Activated gamma-delta T cell (primary cell): ENCODE results near the gene NUDT1.

Experiments
- DNase-seq: peaks from one replicate; lab custom pipeline; 2025; lab: John Stamatoyannopoulos, UW

NUDT1 gene

DNA sequence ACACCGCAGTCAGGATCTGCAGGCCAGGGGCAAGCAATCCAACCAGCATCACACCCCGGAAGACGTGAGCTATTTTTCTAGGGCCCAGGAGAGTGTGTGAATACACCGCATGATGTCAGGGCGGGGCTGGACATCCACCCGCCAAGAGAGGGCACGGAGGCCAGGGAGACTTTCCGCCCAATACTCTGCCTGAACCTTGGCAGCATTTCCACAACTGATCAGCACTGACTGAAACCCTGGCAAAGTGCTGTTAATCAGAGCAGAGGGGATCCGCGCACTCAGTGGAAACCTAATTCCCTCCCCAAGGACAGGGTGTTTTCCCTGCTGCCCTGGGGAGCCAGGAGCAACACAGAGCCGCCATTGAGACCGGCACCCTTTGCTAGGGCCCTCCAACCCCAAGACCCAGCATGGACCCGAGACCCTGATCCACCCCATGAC is 17.5 kb upstream of the NUDT1 start:
- DNase-seq = no peak

- DNase-seq = no peak
Observed at GRCh38 chr7:2224934-2225333, 17.1 kb upstream of the NUDT1 start.

DNA sequence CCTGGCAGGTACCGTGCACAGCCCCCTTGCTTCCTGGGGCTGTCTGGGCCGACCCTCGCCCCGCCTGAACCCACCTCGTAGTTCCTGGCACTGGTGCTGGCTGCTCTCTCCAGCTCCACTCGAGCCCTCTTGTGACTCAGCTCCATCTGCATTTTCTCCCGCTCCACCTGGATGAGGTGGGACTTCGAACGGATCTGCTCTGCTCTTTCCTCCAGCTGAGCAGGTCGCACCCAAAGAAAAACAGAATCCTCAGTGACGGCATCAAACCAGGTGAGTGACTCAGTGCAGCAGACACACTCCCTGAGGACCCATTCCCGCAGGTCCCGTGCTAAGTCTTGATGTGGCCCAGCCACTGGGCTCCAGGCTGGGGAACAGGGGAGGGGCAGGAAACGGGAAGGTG is 16.7 kb upstream of the NUDT1 start:
- no peak for DNase-seq

DNA sequence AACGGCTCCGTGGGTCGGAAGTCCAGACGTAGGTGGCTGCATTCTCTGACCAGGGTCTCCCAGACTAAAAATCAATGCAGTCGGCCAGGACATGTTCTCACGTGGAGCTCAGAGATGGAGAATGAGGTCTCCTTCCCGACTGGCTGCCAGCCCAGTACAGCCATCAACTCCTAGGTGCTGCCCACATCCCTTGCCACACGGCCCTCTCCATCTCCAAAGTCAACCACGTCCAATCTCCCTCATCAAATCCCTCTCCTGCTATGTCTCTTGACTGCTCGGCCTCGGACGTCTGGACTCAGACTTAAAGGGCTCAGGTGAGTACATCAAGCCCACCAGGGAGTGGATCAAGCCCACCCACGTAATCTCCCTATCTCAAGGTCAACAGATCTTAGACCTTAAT is 16.2 kb upstream of the NUDT1 start:
- no peak for DNase-seq

GRCh38 chr7:2227699-2228098 is 14.3 kb upstream of the NUDT1 start:
- DNase-seq = no peak

GRCh38 chr7:2228921-2229320 is 13.1 kb upstream of the NUDT1 start:
- no peak for DNase-seq

- no peak for DNase-seq
Observed at GRCh38 chr7:2229467-2229866, 12.6 kb upstream of the NUDT1 start.

GRCh38 chr7:2230226-2230625 is 11.8 kb upstream of the NUDT1 start:
- DNase-seq = no peak

DNA sequence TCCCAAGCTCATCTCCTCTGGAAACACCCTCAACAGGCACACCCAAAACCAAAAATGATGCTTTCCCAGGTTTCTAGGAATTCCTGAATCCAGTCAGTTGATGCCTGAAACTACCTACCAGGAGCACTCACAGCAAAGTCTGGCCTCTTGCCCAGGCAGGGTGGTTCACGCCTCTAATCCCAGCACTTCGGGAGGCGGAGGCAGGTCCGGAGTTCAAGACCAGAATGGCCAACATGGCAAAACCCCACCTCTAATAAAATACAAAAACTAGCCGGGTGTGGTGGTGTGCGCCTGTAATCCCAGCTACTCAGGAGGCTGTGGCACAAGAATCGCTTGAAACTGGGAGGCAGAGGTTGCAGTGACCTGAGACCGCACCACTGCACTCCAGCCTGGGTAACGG is 11.1 kb upstream of the NUDT1 start:
- no peak for DNase-seq

DNA sequence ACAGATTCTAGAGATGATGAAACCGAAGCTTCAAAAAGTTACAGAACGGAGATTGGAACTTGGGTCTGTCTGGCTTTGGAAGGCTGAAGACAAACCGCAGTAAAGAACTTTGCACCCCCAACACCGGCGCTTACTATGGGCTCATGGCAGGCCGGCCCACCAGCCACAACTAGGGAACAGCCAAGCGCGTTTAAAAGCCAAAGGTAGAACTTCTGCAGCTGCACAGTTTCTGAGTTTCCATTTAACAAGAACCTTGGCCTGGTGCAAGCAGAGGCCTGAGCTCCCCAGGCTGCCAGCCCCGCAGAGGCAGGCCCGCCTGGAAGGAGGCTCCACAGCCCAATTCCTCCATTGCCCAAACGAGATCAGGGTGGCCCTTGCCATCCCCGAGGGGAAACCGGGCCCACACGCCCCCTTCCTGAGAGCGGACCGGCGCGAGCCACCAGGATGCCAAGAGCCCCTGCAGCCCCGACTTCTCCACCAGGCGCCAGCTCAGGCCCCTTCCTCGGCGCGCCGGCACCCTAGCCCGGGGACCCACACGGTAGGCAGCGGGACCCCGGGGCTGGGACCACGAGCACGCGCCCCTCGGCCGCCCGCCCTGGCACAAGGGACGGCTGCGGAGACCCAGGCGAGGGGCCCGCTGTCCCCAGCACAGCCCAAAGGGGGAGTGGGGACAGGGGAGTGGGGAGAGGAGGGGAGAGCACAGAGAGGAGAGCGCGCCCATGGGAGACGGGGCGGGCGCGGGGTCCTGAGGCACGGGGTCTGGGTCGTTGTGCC is 9.8 kb upstream of the NUDT1 start:
- no peak for DNase-seq

DNA sequence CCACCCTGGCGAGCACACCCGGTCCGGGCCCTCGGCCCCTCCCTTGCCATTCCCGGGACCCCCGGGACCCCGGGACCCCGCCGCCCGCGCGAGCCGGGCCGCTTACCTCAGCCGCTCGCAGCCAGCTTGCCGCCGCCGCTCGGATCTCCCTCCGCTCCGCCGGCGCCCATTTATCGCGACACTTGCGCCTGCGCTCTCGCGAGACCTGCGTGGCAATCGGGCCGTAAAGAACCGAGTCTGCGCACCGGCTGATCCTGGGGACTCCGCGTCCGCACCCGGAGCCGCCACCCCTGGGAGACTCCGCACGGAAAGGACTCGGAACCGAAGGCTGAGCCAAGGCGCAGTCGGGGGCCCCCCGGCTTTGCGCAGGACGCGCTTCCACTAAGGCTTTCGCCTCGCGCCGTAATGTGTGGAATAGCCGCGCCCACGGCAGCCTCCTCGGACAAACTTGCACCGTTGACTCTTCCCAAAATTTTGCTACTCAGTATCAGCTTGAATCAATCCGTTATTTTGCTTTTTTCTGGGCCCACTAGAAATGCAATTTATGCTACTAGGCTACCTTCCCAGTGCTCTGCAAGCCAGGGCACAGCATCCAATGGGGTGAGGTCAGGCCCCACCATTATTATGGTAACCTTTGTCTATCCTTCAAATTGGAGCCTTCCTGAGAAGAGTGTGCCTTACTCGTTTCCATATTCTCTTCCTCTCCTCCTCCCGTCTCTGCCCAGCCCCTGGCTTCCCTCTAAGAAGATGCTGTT is 9.1 kb upstream of the NUDT1 start, which contains the start of gene MAD1L1:
Gene MAD1L1 (minus strand): TSS at position 180 of the 755 bp plus-strand sequence. CDS start 2,812 bp downstream, outside the sequence.
- peak; percentile 80 for DNase-seq

DNA sequence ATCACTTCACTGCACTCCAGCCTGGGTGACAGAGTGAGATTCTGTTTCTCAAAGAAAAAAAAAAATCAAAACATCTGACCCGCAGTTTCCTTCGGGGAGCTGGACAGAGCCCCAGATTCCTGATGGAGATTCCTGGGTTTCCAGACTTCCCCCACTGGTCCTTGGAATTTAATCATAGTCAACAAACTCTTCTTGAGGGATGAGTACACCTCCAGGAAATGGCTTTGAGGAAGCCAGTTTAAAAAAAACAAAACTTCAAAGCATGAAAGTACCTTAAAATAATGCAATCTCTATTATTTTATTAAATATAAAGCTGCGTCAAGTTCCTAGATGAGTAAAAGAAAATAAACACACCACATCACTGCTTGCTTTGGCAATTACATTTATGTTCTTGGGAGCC is 8.1 kb upstream of the NUDT1 start:
- no peak for DNase-seq

DNA sequence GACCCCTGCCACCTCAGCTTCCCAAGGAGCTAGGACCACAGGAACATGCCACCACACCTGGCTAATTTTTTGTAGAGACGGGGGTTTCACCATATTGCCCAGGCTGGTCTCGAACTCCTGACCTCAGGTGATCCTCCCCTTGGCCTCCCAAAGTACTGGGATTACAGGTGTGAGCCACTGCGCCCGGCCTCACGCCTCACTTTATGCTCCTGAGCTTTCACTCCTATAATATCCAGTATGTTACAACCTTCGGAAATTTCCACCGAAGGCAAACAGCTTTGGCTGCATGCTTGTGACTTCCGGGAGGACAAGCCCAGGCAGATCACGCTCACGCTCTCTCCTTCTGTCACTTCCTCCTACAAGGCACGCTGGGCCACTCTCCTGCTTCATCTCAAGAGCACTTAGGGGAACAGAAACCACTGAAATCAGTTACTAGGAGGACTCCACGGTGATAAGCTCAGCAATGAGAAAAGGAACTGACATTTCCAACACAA is 4.9 kb upstream of the NUDT1 start:
- DNase-seq = no peak

GRCh38 chr7:2239242-2239641 is 2.8 kb upstream of the NUDT1 start:
- DNase-seq = no peak

DNA sequence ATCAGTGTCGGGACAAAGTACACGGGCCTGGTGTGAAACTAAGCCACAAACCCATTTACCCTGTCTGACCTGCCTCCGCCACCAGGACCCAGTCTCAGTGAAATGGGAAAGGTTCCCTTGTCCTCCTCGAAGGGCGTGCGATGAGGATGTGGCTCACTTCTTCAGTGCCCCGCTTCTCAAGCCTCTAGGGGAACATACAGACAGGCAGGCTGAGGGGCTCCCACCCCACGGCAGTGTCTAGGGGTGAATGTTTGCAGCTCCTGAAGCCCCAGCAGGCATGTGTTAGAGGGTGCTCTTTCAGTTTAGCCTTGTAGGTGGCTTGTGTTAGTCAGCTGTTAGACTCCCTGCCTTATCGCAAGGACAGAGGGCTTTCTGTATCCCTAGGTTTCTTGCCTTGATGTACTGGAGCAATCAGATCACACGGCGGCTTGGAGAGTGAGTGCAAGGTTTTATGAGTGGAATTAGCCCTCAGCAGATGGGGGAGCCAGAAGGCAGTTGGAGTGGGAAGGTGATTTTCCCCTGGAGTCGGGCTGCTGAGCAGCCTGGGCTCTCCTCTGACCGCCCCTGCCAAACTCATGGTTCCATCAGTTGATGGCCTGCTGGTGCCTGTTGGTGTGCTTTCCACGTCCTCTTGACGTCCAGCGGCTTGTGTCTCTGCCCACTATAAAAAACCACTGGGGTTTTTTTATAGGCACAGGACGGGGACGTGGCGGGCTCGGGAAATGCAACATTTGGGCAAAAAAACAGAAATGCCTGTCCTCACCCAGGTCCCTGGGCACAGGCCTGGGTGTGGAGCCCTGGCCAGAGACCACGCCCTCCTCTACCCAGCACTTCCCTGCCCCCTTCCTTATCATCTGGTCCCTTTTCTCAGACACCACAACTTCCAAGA is 759 bp downstream of the NUDT1 start:
- DNase-seq = no peak

DNA sequence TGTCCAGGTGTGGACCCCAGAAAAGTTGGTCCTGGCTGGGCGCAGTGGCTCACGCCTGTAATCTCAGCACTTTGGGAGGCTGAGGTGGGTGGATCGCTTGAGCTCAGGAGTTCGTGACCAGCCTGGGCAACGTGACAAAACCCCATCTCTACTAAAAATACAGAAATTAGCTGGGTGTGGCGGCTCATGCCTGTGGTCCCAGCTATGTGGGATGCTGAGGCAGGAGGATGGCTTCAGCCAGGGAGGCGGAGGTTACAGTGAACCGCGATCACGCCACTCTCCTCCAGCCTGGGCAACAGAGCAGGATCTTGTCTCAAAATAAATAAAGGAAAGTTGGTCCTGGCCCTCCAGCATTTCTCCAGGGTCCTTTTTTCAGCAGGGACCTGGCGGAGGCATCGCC is 1.4 kb downstream of the NUDT1 start:
- DNase-seq = no peak

DNA sequence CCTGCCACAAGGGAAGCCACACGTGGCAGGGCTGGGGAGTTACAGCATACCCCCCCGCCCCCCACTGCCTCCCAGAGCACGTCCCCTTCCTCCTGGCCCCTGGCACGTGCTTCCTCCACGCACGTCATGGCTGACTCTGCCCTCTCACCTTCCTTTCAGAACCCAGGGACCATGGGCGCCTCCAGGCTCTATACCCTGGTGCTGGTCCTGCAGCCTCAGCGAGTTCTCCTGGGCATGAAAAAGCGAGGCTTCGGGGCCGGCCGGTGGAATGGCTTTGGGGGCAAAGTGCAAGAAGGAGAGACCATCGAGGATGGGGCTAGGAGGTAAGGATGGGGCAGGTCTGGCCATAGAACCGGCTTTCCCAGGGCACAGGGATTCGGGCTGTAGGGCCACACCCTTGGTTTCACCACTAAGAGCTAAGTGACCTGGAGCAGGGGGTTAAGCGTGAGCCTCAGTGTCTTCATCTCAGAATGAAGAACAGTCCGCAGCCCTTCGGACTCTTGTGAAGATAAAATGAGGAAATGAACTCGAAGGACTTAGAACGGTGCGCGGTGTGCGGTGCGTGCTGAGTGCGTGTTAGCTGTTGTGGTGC is 2.5 kb downstream of the NUDT1 start:
- no peak for DNase-seq

DNA sequence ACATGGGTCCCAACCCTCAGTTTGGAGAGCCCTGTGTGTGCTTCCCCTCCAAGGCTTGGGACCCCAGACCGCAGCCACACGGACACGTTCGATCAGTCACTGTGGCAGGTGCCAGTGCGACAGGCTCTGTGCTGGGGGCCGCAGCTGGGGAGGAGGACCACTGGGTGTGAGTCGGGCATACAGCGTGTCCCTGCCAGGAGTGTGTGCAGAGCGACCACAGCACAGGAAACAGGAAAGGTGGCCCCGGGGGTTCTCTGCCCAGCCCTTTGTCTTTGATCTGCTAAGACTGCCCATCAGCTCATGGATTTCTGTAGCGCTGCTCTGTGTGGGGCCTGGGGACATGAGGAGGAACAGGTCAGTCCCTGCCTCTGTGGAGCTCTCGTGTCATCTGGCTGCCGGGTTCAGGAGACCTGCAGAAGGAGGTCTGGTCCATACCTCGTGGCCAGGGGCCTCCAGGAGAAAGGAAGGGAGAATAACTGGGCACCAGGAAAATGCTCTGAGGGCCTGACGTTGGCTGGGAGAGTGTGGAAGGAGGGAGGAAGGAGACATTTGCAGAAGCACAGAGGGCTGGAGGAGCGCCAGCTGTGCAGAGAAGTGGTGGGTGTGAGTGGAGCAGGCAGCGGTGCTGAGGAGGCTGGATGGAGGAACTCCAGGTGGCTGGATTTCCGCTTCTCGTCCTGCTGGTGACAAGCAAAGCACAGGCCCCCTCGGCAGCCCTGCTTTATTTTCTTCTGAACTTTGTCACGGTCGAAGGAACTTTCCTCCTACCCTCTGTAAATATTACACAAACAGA is 4.1 kb downstream of the NUDT1 start:
- DNase-seq = no peak

- no peak for DNase-seq
Observed at GRCh38 chr7:2247141-2247995, 5.3 kb downstream of the NUDT1 start.
